CD4-positive, alpha-beta T cell (primary cell): Measurements from ENCODE around the gene PTTG2. TPM values are rescaled to one million over a fixed set of nuclear protein-coding genes. Genes with fewer than 3 reads are reported as not detected.
A peak's percentile ranks its signal among the peaks of the same experiment; 100 is the strongest.

ENCODE experiments used
- ATAC-seq: fragments of 200-7000 bp; cut with Tn5 transposase; one replicate; pipeline ENCODE4 v1.10.0; 2022; ENCODE audit warnings: mild to moderate bottlenecking; ENCODE audit not compliant: poor library complexity
- CTCF ChIA-PET: fragments of 350-600 bp; sonication (Branson Sonifier 250); formaldehyde crosslinking; loops from one replicate; lab custom pipeline; 2021; ENCODE audit warnings: antibody characterized with exemption, inconsistent platforms; lab: Charles Lee
- POLR2A ChIA-PET: fragments of 350-600 bp; sonication (Branson Sonifier 250); formaldehyde crosslinking; loops from one replicate; lab custom pipeline; 2021; ENCODE audit warnings: antibody characterized with exemption, inconsistent platforms; lab: Charles Lee
- DNase-seq, 14 experiments: peaks; one replicate each; pipeline ENCODE4 v3.0.0-alpha.2; 2013 to 2020; ENCODE audit warnings: mixed read lengths in 2 of 14
- H3K27ac ChIP-seq, 2 donors: one replicate each; pipeline versions ENCODE4 v1.5.1 to v1.7.0; 2013; ENCODE audit warnings: low read length in 2 of 2, low read depth in 1 of 2, mild to moderate bottlenecking in 1 of 2
- H3K27me3 ChIP-seq, 2 experiments: 1 replicate in 1 of 2; 2 replicates in 1 of 2; pipeline versions ENCODE4 v1.6.1 to v1.7.0; 2013; ENCODE audit warnings: low read length in 2 of 2, control low read depth in 1 of 2, mild to moderate bottlenecking in 1 of 2, moderate library complexity in 1 of 2; ENCODE audit not compliant: insufficient read depth in 2 of 2, control insufficient read depth in 1 of 2
- H3K36me3 ChIP-seq: one replicate; pipeline ENCODE4 v1.6.1; 2013; ENCODE audit warnings: low read length, control low read depth; ENCODE audit not compliant: insufficient read depth
- H3K4me1 ChIP-seq: one replicate; pipeline ENCODE4 v1.6.1; 2013; ENCODE audit warnings: low read length, control low read depth; ENCODE audit not compliant: insufficient read depth
- H3K4me3 ChIP-seq: one replicate; pipeline ENCODE4 v1.5.1; 2013; ENCODE audit warnings: mild to moderate bottlenecking, low read length, moderate library complexity
- H3K9me3 ChIP-seq, 2 experiments: 1 replicate in 1 of 2; 2 replicates in 1 of 2; pipeline versions ENCODE4 v1.6.1 to v1.7.0; 2013; ENCODE audit warnings: low read length in 2 of 2, mild to moderate bottlenecking in 2 of 2, control low read depth in 1 of 2, moderate library complexity in 1 of 2; ENCODE audit not compliant: control insufficient read depth in 1 of 2, insufficient read depth in 1 of 2
- H3K27ac Mint-ChIP-seq: one replicate; pipeline ENCODE4 v1.8.0; 2020; ENCODE audit warnings: mixed read lengths
- H3K27me3 Mint-ChIP-seq: one replicate; pipeline ENCODE4 v1.8.0; 2021; ENCODE audit warnings: mixed read lengths
- H3K36me3 Mint-ChIP-seq: one replicate; pipeline ENCODE4 v1.8.0; 2021; ENCODE audit warnings: low read depth, mixed read lengths
- H3K4me1 Mint-ChIP-seq: one replicate; pipeline ENCODE4 v1.8.0; 2021; ENCODE audit warnings: low read depth, mixed read lengths
- H3K4me3 Mint-ChIP-seq: one replicate; pipeline ENCODE4 v1.8.0; 2020; ENCODE audit warnings: mild to moderate bottlenecking, mixed read lengths
- H3K9me3 Mint-ChIP-seq: one replicate; pipeline ENCODE4 v1.8.0; 2020; ENCODE audit warnings: mixed read lengths
- CTCF ChIP-seq: fragments of 200-600 bp; IDR thresholded peaks from one replicate; pipeline ENCODE4 v1.8.0; 2022; ENCODE audit warnings: antibody characterized with exemption, mild to moderate bottlenecking
- intact Hi-C, 2 experiments: fragments of 100-400 bp; cut with DNase I in 1 of 2; cut with micrococcal nuclease in 1 of 2; formaldehyde crosslinking; loops; one replicate each; pipeline versions ENCODE4 v1.15.1 to v1.9.0; 2023 to 2025; cut with DNase I, micrococcal nuclease
- total RNA-seq, 174 experiments: library from RNA in 2 of 174; stranded (reverse) in 2 of 174; gene quantifications; one replicate each; pipeline ENCODE4 v1.2.3 and lab custom pipeline; 2021 to 2026

The PTTG2 gene
- total RNA-seq, 2 experiments from 2014 or later = 0.55 to 1.3 TPM

GRCh38 chr4:37999965-38000364 lies 39.8 kb downstream of the PTTG2 start:
- ATAC-seq = no peak
- no peaks in the 10 kb centered on the region for H3K27me3 ChIP-seq
- peaks cover 11% of the 10 kb centered on the region for H3K4me1 ChIP-seq
- no peaks in the 10 kb centered on the region for H3K9me3 ChIP-seq
- no peaks in the 10 kb centered on the region for H3K27me3 Mint-ChIP-seq
- H3K4me3 Mint-ChIP-seq = no peak overlapping the region
- no peaks in the 10 kb centered on the region for H3K36me3 Mint-ChIP-seq
- TF ChIP-seq CTCF = no peak
- intact Hi-C loops = no loop called here
- no peaks in the 10 kb centered on the region for H3K9me3 Mint-ChIP-seq
- no peak overlapping the region for H3K4me3 ChIP-seq
- peaks cover 70% of the 10 kb centered on the region for H3K4me1 Mint-ChIP-seq
- no peaks in the 10 kb centered on the region for H3K36me3 ChIP-seq
- no peak overlapping the region for H3K27ac ChIP-seq
- ChIA-PET POLR2A (no interaction called here), CTCF (no interaction called here)
- DNase-seq = no peak
- H3K27ac Mint-ChIP-seq = no peak overlapping the region

- H3K27ac ChIP-seq = no peak overlapping the region
- ChIA-PET POLR2A (no interaction called here), CTCF (no interaction called here)
- TF ChIP-seq CTCF = no peak
- H3K4me3 ChIP-seq = no peak overlapping the region
- H3K36me3 ChIP-seq = no peaks in the 10 kb centered on the region
- H3K4me1 ChIP-seq = peaks cover 11% of the 10 kb centered on the region
- Mint-ChIP-seq H3K9me3 (no peaks in the 10 kb centered on the region), H3K36me3 (no peaks in the 10 kb centered on the region), H3K27ac (no peak overlapping the region), H3K4me1 (peaks cover 60% of the 10 kb centered on the region), H3K27me3 (no peaks in the 10 kb centered on the region), H3K4me3 (no peak overlapping the region)
- ATAC-seq (no peak), DNase-seq (no peak)
- intact Hi-C loops = no loop called here
- H3K9me3 ChIP-seq = no peaks in the 10 kb centered on the region
- H3K27me3 ChIP-seq = no peaks in the 10 kb centered on the region
These were observed 41.7 kb downstream of the PTTG2 start for GRCh38 chr4:38001927-38002326.

- H3K36me3 Mint-ChIP-seq = no peaks in the 10 kb centered on the region
- Histone ChIP-seq H3K9me3 (no peaks in the 10 kb centered on the region), H3K4me3 (no peak overlapping the region), H3K4me1 (peaks cover 11% of the 10 kb centered on the region), H3K27me3 (no peaks in the 10 kb centered on the region), H3K36me3 (no peaks in the 10 kb centered on the region), H3K27ac (no peak overlapping the region)
- CTCF ChIA-PET = no interaction called here
- H3K4me3 Mint-ChIP-seq = no peak overlapping the region
- intact Hi-C loops = no loop called here
- no peaks in the 10 kb centered on the region for H3K9me3 Mint-ChIP-seq
- H3K27me3 Mint-ChIP-seq = no peaks in the 10 kb centered on the region
- POLR2A ChIA-PET = no interaction called here
- no peak for TF ChIP-seq CTCF
- H3K4me1 Mint-ChIP-seq = peaks cover 54% of the 10 kb centered on the region
- H3K27ac Mint-ChIP-seq = no peak overlapping the region
- peak in 1 of 14 experiments; percentile 3 for DNase-seq
- no peak for ATAC-seq
These were observed 42.4 kb downstream of the PTTG2 start for GRCh38 chr4:38002451-38003071.
